ENCODE results near the gene JARID2.

DNA sequence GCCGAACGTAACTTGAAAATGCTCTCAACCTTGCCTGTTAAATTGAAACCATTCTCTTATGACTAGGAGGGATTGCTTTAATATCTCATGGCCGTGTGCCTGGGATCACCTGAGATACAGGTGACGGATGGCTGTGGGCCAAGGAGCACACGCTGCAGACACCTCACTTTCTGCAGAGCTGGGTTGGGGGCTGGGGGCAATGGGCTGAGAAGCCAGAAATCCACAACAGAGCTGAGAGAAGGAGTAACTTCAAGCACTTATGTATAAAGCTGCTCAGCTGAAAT, 246.1 kb downstream of the JARID2 start:
- TF ChIP-seq POLR2A (IDR thresholded peaks at IDR 0.05): no peak
- TF ChIP-seq, protein P1, sequence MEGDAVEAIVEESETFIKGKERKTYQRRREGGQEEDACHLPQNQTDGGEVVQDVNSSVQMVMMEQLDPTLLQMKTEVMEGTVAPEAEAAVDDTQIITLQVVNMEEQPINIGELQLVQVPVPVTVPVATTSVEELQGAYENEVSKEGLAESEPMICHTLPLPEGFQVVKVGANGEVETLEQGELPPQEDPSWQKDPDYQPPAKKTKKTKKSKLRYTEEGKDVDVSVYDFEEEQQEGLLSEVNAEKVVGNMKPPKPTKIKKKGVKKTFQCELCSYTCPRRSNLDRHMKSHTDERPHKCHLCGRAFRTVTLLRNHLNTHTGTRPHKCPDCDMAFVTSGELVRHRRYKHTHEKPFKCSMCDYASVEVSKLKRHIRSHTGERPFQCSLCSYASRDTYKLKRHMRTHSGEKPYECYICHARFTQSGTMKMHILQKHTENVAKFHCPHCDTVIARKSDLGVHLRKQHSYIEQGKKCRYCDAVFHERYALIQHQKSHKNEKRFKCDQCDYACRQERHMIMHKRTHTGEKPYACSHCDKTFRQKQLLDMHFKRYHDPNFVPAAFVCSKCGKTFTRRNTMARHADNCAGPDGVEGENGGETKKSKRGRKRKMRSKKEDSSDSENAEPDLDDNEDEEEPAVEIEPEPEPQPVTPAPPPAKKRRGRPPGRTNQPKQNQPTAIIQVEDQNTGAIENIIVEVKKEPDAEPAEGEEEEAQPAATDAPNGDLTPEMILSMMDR (IDR thresholded peaks at IDR 0.05): no peak
